Measurements from ENCODE around the gene RPL29. TPM values are rescaled to one million over a fixed set of nuclear protein-coding genes. Genes with fewer than 3 reads are reported as not detected.

RPL29 gene
- total and polyA plus RNA-seq, 2 of the 13 experiments (the other 11 are each of a cell fraction or from before 2014, with no cell fraction given): 1,348 to 2,263 TPM

DNA sequence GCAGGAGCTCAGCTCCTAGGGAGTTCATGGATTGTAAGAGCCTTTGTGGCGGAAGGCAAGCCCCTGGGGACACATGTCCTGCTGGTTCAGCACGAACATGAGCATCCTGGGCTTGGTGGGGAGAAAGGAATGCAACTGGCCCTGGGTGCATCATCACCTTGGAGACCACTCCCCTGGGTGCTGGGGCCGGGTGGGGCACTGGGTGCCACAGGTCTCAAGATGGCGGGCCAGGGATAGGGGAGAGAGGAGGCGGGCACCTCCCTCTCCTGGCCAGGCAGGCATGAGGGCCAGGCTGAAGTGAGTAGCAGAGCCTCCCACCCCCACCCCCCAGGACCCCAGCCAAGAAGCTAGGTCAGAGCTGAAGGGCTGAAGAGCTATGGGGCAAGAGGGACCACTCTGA, 29.2 kb downstream of the RPL29 start:
- 78% methylated on average over 3 of the region's 5 CpGs for WGBS (ENCODE audit: low lambda C conversion rate)
- ChIA-PET CTCF (ENCODE audit: low intra/inter-chr PET ratio, low total read pairs) (no interaction called here), POLR2A (interaction anchor here (0.6 to 6.8 kb wide), 5 partner anchors 9 to 211 kb away, joined by 3 to 80 read pairs (median 13); partner anchors contain the start of genes ABHD14A, ACY1, PARP3 and RPL29)
- intact Hi-C loops (cut with micrococcal nuclease; ENCODE audit: unreplicated experiment) (no loop called here), in situ Hi-C loops (cut with HindIII; ENCODE audit: extremely low pct_ligation_motif_present, low pct_unique_long_range_greater_than_20kb) (no loop called here)
- Histone ChIP-seq H3K4me1 (ENCODE audit: insufficient read depth, low read length) (peaks cover 89% of the 10 kb centered on the region), H3K27ac (ENCODE audit: extremely low read length, insufficient read depth, low read length) (peak overlapping the region; percentile 80), H4K20me1 (ENCODE audit: insufficient read depth, low read length) (no peaks in the 10 kb centered on the region), H3K79me2 (ENCODE audit: insufficient read depth, low read length) (peaks cover 3% of the 10 kb centered on the region), H2AFZ (ENCODE audit: low read length) (no peak overlapping the region), H3K9ac (ENCODE audit: insufficient read depth, low read depth, low read length) (peak overlapping the region; percentile 89), H3K9me3 (ENCODE audit: low read length) (no peaks in the 10 kb centered on the region), H3K27me3 (ENCODE audit: control insufficient read depth in 1 of 2, insufficient read depth in 2 of 2, low read length in 2 of 2) (no peaks in the 10 kb centered on the region), H3K36me3 (replicated peaks in 1 of 2; ENCODE audit: control insufficient read depth in 1 of 2, insufficient read depth in 2 of 2, low read length in 2 of 2) (peaks cover 1 to 5% of the 10 kb centered on the region in 2 experiments; a peak in 2 of 5 replicates), H3K4me3 (replicated peaks in 1 of 3; ENCODE audit: insufficient read depth in 1 of 3, low read depth in 2 of 3, low read length in 3 of 3) (peak overlapping the region; percentile 69 to 89 (median 72)), H3K4me2 (ENCODE audit: low read depth, low read length) (peak overlapping the region; percentile 99)
- no peak for TF ChIP-seq ZEB1 (IDR thresholded peaks at IDR 0.05; ENCODE audit: insufficient replicate concordance, low read depth)
- no peak for TF ChIP-seq ZNF292 (CRISPR knock-in tag; IDR thresholded peaks at IDR 0.05; ENCODE audit: borderline replicate concordance, low read depth)
- no peak for TF ChIP-seq ZNF260 (CRISPR knock-in tag; IDR thresholded peaks at IDR 0.05; ENCODE audit: borderline replicate concordance, low read depth)
- TF ChIP-seq ATF1 (CRISPR knock-in tag; IDR thresholded peaks at IDR 0.05): no peak
- ATAC-seq: no peak
- BruUV-seq (replicated peaks): no TSS peak
- no peak for FAIRE-seq
- no peak for DNase-seq (ENCODE audit: low spot score)

DNA sequence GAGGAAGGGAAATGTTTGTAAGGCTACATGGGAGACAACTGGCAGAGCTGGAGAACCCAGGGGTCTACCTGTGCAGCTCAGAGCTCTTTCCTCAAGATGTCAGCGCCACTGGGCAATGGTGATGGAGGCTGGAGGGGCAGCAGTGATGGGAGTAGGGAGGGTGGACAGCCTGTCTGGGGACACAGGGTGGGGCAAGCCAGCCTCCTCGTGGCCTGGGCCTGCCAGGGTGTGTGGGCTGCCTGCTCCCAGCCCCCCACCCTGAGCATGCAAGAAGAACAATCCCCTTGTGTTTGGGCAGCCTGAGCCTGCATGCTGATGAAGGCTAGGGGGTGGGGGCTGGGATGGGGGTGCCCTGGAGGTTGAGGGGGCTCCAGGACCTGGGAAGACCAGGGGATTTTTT, 29.7 kb downstream of the RPL29 start:
- H3K36me3 ChIP-seq (replicated peaks in 1 of 2; ENCODE audit: control insufficient read depth in 1 of 2, insufficient read depth in 2 of 2, low read length in 2 of 2): peaks cover 0 to 3% of the 10 kb centered on the region in 2 experiments; a peak in 1 of 5 replicates
- ChIA-PET CTCF (ENCODE audit: low intra/inter-chr PET ratio, low total read pairs) (no interaction called here), POLR2A (interaction anchor here (0.6 to 6.8 kb wide), 4 partner anchors 9 to 30 kb away, joined by 3 to 80 read pairs (median 36); partner anchors contain the start of genes ABHD14A, ACY1, PARP3 and RPL29)
- peak overlapping the region; percentile 99 for H3K4me2 ChIP-seq (ENCODE audit: low read depth, low read length)
- DNase-seq (ENCODE audit: low spot score) (no peak), ATAC-seq (no peak), FAIRE-seq (no peak)
- in situ Hi-C loops (cut with HindIII; ENCODE audit: extremely low pct_ligation_motif_present, low pct_unique_long_range_greater_than_20kb) (no loop called here), intact Hi-C loops (cut with micrococcal nuclease; ENCODE audit: unreplicated experiment) (no loop called here)
- H3K27ac ChIP-seq (ENCODE audit: extremely low read length, insufficient read depth, low read length): no peak overlapping the region
- no peaks in the 10 kb centered on the region for H3K27me3 ChIP-seq (ENCODE audit: control insufficient read depth in 1 of 2, insufficient read depth in 2 of 2, low read length in 2 of 2)
- H3K9me3 ChIP-seq (ENCODE audit: low read length): no peaks in the 10 kb centered on the region
- H3K79me2 ChIP-seq (ENCODE audit: insufficient read depth, low read length): peaks cover 3% of the 10 kb centered on the region
- TF ChIP-seq ZFX (CRISPR knock-in tag; IDR thresholded peaks at IDR 0.05; ENCODE audit: low read depth): no peak
- TF ChIP-seq SP140L (CRISPR knock-in tag; IDR thresholded peaks at IDR 0.05; ENCODE audit: borderline replicate concordance): no peak
- TF ChIP-seq HES4 (CRISPR knock-in tag; IDR thresholded peaks at IDR 0.05; ENCODE audit: borderline replicate concordance): no peak
- no peak for TF ChIP-seq ZMYM3 (CRISPR knock-in tag; IDR thresholded peaks at IDR 0.05)
- TF ChIP-seq STAG1 (CRISPR knock-in tag; IDR thresholded peaks at IDR 0.05): no peak
- no peak for TF ChIP-seq ZSCAN9 (CRISPR knock-in tag; IDR thresholded peaks at IDR 0.05; ENCODE audit: borderline replicate concordance)
- TF ChIP-seq ZFP37 (CRISPR knock-in tag; IDR thresholded peaks at IDR 0.05; ENCODE audit: borderline replicate concordance): no peak
- TF ChIP-seq, protein P1, sequence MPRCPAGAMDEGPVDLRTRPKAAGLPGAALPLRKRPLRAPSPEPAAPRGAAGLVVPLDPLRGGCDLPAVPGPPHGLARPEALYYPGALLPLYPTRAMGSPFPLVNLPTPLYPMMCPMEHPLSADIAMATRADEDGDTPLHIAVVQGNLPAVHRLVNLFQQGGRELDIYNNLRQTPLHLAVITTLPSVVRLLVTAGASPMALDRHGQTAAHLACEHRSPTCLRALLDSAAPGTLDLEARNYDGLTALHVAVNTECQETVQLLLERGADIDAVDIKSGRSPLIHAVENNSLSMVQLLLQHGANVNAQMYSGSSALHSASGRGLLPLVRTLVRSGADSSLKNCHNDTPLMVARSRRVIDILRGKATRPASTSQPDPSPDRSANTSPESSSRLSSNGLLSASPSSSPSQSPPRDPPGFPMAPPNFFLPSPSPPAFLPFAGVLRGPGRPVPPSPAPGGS (CRISPR knock-in tag; IDR thresholded peaks at IDR 0.05): no peak
- TF ChIP-seq ZNF703 (CRISPR knock-in tag; IDR thresholded peaks at IDR 0.05; ENCODE audit: borderline replicate concordance): no peak
- no peak for TF ChIP-seq RFX1 (IDR thresholded peaks at IDR 0.05)
- TF ChIP-seq RARG (CRISPR knock-in tag; IDR thresholded peaks at IDR 0.05; ENCODE audit: low read depth): no peak
- H2AFZ ChIP-seq (ENCODE audit: low read length): no peak overlapping the region
- H4K20me1 ChIP-seq (ENCODE audit: insufficient read depth, low read length): no peaks in the 10 kb centered on the region
- BruUV-seq (replicated peaks): no TSS peak
- H3K9ac ChIP-seq (ENCODE audit: insufficient read depth, low read depth, low read length): peak overlapping the region; percentile 89; the same call in 1 of the 2 replicates
- WGBS (ENCODE audit: low lambda C conversion rate): 60% methylated on average over 2 of the region's 2 CpGs
- H3K4me3 ChIP-seq (replicated peaks in 1 of 3; ENCODE audit: insufficient read depth in 1 of 3, low read depth in 2 of 3, low read length in 3 of 3): peak overlapping the region in 2 of 3 experiments; percentile 72 to 89; a peak in 2 of 6 replicates
- peaks cover 88% of the 10 kb centered on the region for H3K4me1 ChIP-seq (ENCODE audit: insufficient read depth, low read length)

All from HepG2 (cell line).